Pancreas (tissue), 10 donors: Measurements from ENCODE around the gene SYNJ2. TPM values are rescaled to one million over a fixed set of nuclear protein-coding genes. Genes with fewer than 3 reads are reported as not detected.

Experiments
- ATAC-seq, 4 donors: fragments of 200-7000 bp; cut with Tn5 transposase; one replicate each; pipeline versions ENCODE4 v1.8.0 to v1.9.1; 2020; ENCODE audit warnings: mild to moderate bottlenecking in 4 of 4, moderate library complexity in 4 of 4
- DNase-seq, 6 donors: peaks; one replicate each; pipeline ENCODE4 v3.0.0-alpha.2; 2020
- FAIRE-seq: peaks from 2 replicates; lab custom pipeline; 2012; peaks lifted over from hg19 to GRCh38; lab: Jason Lieb, UNC
- H3K27ac ChIP-seq, 4 donors: fragments of 200-600 bp; sonication (generic); 1 replicate in 3 of 4; 2 replicates in 1 of 4; pipeline versions ENCODE4 v1.5.0 to v1.8.0; 2020
- H3K27me3 ChIP-seq, 4 donors: fragments of 200-600 bp; one replicate each; pipeline ENCODE4 v1.8.0; 2021
- H3K36me3 ChIP-seq, 3 donors: fragments of 200-600 bp; sonication (generic) in 1 of 3; one replicate each; pipeline versions ENCODE4 v1.5.0 to v1.8.0; 2020 to 2021
- H3K4me1 ChIP-seq, 3 donors: fragments of 200-600 bp; one replicate each; pipeline ENCODE4 v1.8.0; 2021
- H3K4me3 ChIP-seq, 4 donors: fragments of 200-600 bp; sonication (generic) in 2 of 4; one replicate each; pipeline versions ENCODE4 v1.5.0 to v1.8.0; 2020 to 2021
- H3K9me3 ChIP-seq, 4 donors: fragments of 200-600 bp; one replicate each; pipeline ENCODE4 v1.8.0; 2021
- WGBS, 2 donors: extraction: QIAGEN DNeasy Blood & Tissue Kit; methylation state at CpG; one replicate each; pipeline ENCODE4 v1.1.7; 2013; 5-methylcytosine and 5-hydroxymethylcytosine counted together
- intact Hi-C, 3 donors: fragments of 100-400 bp; cut with DNase I; formaldehyde crosslinking; loops; one replicate each; pipeline versions ENCODE4 v1.11.1 to v1.14.2; 2022
- polyA plus RNA-seq, 2 donors: library from polyadenylated mRNA; stranded (reverse); fragments of 200-250 nt; gene quantifications; one replicate each; pipeline ENCODE4 v1.2.3, GENCODE V29; 2013
- total RNA-seq, 6 donors: library from RNA; stranded (reverse); fragmentation: NEBNext Ultra II Directional in 4 of 6; extraction: Animal tissue kit (Norgen Biotek cat#: 25700) in 4 of 6; gene quantifications; one replicate each; pipeline versions ENCODE4 v1.2.1 to v1.2.4, GENCODE V29; 2021 to 2023
- TF ChIP-seq, protein P1 (sequence below), 4 donors: fragments of 200-600 bp; sonication (generic) in 3 of 4; IDR thresholded peaks; one replicate each; pipeline versions ENCODE4 v1.5.0 to v1.8.0; 2021; ENCODE audit warnings: antibody characterized with exemption in 4 of 4
- donor health status: healthy with polysubstance abuse.
- donor health status: DM: no; HTN: no; CAD: no; lungs with moderate emphysema.
- donor health status: DM: no; HTN: no; CAD: no.
- donor health status: control.
- donor health status: control.
- donor health status: Bipolar disorder and iron deficiency.
- donor health status: DM: yes; HTN: yes; CAD: no.
- donor health status: DM: no; HTN: no; CAD: no.
- donor health status: DM: no; HTN: no; CAD: no.
- donor health status: DM: yes; HTN: yes; CAD: no.

SYNJ2 gene
- total and polyA plus RNA-seq, 8 donors: 7.9 to 17.1 (median 9.9) TPM

DNA sequence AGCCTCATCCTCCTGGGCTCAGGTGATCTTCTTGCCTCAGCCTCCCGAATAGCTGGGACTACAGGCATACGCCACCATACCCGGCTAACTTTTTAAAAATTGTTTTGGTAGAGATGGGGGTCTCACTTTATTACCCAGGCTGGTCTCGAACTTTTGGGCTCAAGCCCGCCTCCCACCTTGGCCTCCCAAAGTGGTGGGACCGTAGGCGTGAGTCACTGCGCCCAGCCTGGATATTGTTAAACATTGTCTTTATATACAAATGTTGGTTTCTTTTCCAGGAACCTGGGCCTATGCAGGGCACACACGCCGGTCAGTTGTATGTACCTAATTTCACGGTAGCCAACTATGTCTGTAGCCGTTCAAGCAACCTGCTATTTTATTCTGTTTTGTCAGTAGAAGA, 60.1 kb downstream of the SYNJ2 start:
- intact Hi-C loops: no loop called here
- DNase-seq (peak in 3 of 6 donors; percentile 9 to 41 (median 14)), ATAC-seq (no peak), FAIRE-seq (no peak)
- Histone ChIP-seq H3K9me3 (no peaks in the 10 kb centered on the region), H3K36me3 (no peaks in the 10 kb centered on the region), H3K27ac (peak overlapping the region in 1 of 4 donors; percentile 37), H3K27me3 (no peaks in the 10 kb centered on the region), H3K4me1 (peaks cover 0 to 15% (median 0%) of the 10 kb centered on the region in 3 donors), H3K4me3 (no peak overlapping the region)
- 96 to 97% methylated on average over 12 of the region's 12 CpGs for WGBS, 2 donors
- TF ChIP-seq, protein P1, sequence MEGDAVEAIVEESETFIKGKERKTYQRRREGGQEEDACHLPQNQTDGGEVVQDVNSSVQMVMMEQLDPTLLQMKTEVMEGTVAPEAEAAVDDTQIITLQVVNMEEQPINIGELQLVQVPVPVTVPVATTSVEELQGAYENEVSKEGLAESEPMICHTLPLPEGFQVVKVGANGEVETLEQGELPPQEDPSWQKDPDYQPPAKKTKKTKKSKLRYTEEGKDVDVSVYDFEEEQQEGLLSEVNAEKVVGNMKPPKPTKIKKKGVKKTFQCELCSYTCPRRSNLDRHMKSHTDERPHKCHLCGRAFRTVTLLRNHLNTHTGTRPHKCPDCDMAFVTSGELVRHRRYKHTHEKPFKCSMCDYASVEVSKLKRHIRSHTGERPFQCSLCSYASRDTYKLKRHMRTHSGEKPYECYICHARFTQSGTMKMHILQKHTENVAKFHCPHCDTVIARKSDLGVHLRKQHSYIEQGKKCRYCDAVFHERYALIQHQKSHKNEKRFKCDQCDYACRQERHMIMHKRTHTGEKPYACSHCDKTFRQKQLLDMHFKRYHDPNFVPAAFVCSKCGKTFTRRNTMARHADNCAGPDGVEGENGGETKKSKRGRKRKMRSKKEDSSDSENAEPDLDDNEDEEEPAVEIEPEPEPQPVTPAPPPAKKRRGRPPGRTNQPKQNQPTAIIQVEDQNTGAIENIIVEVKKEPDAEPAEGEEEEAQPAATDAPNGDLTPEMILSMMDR (IDR thresholded peaks at IDR 0.05): no peak

DNA sequence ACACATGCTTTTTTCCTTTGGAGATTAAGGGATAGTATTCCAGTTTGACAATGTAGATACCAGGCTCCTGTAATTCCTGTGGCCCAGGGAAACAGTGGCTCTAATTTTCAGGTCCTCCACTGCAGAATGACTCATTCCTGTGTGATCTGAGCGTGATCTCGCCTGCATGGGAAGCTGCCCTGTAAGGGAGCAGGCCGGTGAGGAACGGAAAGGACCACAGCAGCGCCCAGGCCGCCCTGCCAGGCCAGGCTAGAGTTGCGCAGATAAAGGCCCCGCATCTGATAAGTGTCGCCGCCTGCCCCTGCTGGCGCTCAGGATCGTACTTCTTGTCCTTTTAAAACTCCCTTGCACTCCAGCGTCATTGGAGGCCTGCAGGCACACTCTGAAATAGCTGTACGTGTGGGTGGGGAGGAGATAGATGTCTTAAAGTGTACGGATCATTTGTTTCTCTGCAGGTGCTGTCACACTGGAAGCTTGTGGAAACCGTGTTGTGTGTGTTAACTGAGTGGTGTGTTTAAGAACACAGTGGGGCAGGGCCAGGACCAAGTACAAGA, 60.7 kb downstream of the SYNJ2 start:
- H3K27me3 ChIP-seq: no peaks in the 10 kb centered on the region
- ATAC-seq: peak in 3 of 4 donors; percentile 17 to 59 (median 46)
- H3K4me1 ChIP-seq: peaks cover 0 to 15% (median 0%) of the 10 kb centered on the region in 3 donors
- no peaks in the 10 kb centered on the region for H3K36me3 ChIP-seq
- H3K4me3 ChIP-seq: no peak overlapping the region
- no peaks in the 10 kb centered on the region for H3K9me3 ChIP-seq
- TF ChIP-seq, protein P1 (IDR thresholded peaks at IDR 0.05): no peak
- FAIRE-seq: no peak
- peak overlapping the region in 1 of 4 donors; percentile 37 for H3K27ac ChIP-seq
- intact Hi-C loops: no loop called here
- WGBS, 2 donors: 86 to 89% methylated on average over 16 of the region's 16 CpGs
- DNase-seq: peak in 2 of 6 donors; percentile 46 to 60

DNA sequence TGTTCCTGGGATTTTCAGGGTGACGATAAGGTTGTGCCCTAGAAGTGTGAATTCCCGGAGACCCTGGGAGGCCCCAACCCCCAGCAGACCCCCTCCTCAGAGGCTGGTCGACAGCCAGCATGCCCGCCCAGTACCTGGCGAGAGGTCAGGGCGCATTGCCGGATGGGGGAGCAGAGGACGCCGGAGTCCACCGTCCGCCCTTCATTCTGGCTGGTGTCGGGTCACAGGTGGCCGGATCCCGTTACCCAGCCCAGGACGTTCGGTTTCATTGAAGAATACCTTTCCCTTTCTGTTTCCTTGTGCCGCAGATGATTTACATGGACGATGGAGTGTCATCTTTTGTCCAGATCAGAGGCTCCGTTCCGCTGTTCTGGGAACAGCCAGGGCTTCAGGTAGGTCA, 61.3 kb downstream of the SYNJ2 start:
- peaks cover 0 to 15% (median 0%) of the 10 kb centered on the region in 3 donors for H3K4me1 ChIP-seq
- FAIRE-seq: no peak
- H3K27ac ChIP-seq: no peak overlapping the region
- H3K4me3 ChIP-seq: no peak overlapping the region
- no peaks in the 10 kb centered on the region for H3K9me3 ChIP-seq
- H3K27me3 ChIP-seq: no peaks in the 10 kb centered on the region
- intact Hi-C loops: no loop called here
- TF ChIP-seq, protein P1 (IDR thresholded peaks at IDR 0.05): no peak
- no peak for ATAC-seq
- peak in 2 of 6 donors; percentile 47 to 54 for DNase-seq
- WGBS, 2 donors: 91 to 93% methylated on average over 20 of the region's 20 CpGs
- no peaks in the 10 kb centered on the region for H3K36me3 ChIP-seq

DNA sequence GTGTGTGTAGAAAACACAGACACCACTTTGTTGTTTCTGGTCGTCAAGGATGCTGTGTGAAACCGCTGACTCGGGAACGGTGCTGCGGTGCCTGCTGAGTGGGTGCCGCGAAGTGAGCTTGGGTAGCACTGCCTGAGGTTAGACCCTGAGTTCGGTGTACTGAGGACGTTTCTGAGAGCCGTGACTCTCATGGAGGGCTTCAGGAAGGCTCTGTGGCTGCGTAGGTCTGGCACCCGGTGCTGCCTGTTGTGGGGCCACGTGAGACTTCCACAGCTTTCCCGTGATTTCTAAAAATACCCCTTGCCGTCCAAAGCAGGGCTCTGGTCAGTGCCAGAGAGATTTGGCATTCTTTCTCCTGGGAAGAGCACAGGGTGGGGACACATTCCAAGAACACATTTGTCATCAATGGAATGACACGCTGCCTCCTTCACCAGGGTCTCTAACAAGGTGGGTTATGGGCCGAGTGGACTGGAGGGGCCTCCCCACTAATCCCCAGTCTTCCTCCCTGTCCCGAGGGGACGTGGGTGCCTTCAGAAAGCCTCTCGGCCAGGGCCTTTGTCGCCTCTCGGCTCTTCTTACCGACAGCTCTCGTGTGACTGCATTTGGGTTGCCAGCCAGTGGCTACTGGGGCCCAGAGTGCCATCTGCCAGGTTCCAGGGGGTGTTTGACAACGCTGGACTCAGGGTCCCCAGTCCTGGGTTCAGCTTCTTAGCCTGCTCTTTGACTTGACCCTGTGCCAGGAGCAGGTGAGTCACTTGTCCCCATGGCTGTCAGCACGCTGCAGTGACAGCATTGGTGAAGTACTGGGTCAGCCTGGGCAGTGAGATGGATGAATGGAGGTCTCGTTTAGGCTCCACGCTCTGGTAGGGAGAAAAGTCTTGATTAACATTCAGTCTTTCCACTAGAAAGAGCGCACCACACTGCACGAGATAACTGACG, 62.2 kb downstream of the SYNJ2 start:
- Histone ChIP-seq H3K4me3 (no peak overlapping the region), H3K36me3 (no peaks in the 10 kb centered on the region), H3K4me1 (peaks cover 0 to 15% (median 0%) of the 10 kb centered on the region in 3 donors), H3K27me3 (no peaks in the 10 kb centered on the region), H3K9me3 (no peaks in the 10 kb centered on the region), H3K27ac (no peak overlapping the region)
- no peak for FAIRE-seq
- intact Hi-C loops: no loop called here
- peak; percentile 19 to 43 (median 36) for ATAC-seq
- peak in 3 of 6 donors; percentile 37 to 48 (median 44) for DNase-seq
- WGBS, 2 donors: 87 to 90% methylated on average over 31 of the region's 31 CpGs
- TF ChIP-seq, protein P1 (IDR thresholded peaks at IDR 0.05): no peak
